Psoas muscle (tissue), 8 donors: ENCODE measurements around the gene KNDC1. TPM values are rescaled to one million over a fixed set of nuclear protein-coding genes. Genes with fewer than 3 reads are reported as not detected.

Experiments used
- ATAC-seq, 4 donors: fragments of 200-7000 bp; cut with Tn5 transposase; one replicate each; pipeline ENCODE4 v1.9.1; 2020; ENCODE audit warnings: moderate library complexity in 3 of 4, mild to moderate bottlenecking in 2 of 4
- DNase-seq, 2 donors: peaks; one replicate each; pipeline ENCODE4 v3.0.0-alpha.2; 2020
- H3K27ac ChIP-seq: fragments of 200-600 bp; one replicate; pipeline ENCODE4 v1.8.0; 2022
- H3K27me3 ChIP-seq, 3 donors: fragments of 200-600 bp in 1 of 3; one replicate each; pipeline versions ENCODE4 v1.6.1 to v1.8.0; 2013 to 2022; ENCODE audit warnings: low read length in 2 of 3, mild to moderate bottlenecking in 2 of 3, moderate library complexity in 1 of 3; ENCODE audit not compliant: insufficient read depth in 3 of 3
- H3K36me3 ChIP-seq, 2 donors: fragments of 200-600 bp in 1 of 2; one replicate each; pipeline versions ENCODE4 v1.6.1 to v1.8.0; 2013 to 2022; ENCODE audit warnings: low read depth in 1 of 2, mild to moderate bottlenecking in 1 of 2, moderate library complexity in 1 of 2; ENCODE audit not compliant: insufficient read depth in 1 of 2
- H3K4me1 ChIP-seq: fragments of 200-600 bp; one replicate; pipeline ENCODE4 v1.8.0; 2022
- H3K4me3 ChIP-seq: fragments of 200-600 bp; one replicate; pipeline ENCODE4 v1.8.0; 2022; ENCODE audit warnings: mild to moderate bottlenecking
- H3K9me3 ChIP-seq: fragments of 200-600 bp; one replicate; pipeline ENCODE4 v1.8.0; 2022
- WGBS, 3 donors: extraction: QIAGEN DNeasy Blood & Tissue Kit; methylation state at CpG; one replicate each; pipeline versions ENCODE4 v1.1.6 to v1.1.7; 2013; 5-methylcytosine and 5-hydroxymethylcytosine counted together
- intact Hi-C, 2 donors: fragments of 100-400 bp; cut with DNase I; formaldehyde crosslinking; loops; one replicate each; pipeline versions ENCODE4 v1.11.0 to v1.14.2; 2022
- polyA plus RNA-seq, 3 donors: library from polyadenylated mRNA; stranded (reverse); fragments of 200-250 nt; gene quantifications; one replicate each; pipeline ENCODE4 v1.2.3, GENCODE V29; 2013
- total RNA-seq, 4 donors: library from RNA; stranded (reverse); fragmentation: NEBNext Ultra II Directional in 2 of 4; extraction: Animal tissue kit (Norgen Biotek cat#: 25700) in 2 of 4; gene quantifications; one replicate each; pipeline versions ENCODE4 v1.2.1 to v1.2.4, GENCODE V29; 2021 to 2023
- TF ChIP-seq, protein P1 (sequence below): fragments of 200-600 bp; IDR thresholded peaks from one replicate; pipeline ENCODE4 v1.8.0; 2022; ENCODE audit warnings: antibody characterized with exemption
- donor health status: healthy with polysubstance abuse.
- donor health status: DM: no; HTN: no; CAD: no; lungs with moderate emphysema.
- donor health status: Bipolar disorder and iron deficiency.
- donor health status: healthy.
- donor health status: DM: yes; HTN: yes; CAD: no.
- donor health status: DM: no; HTN: no; CAD: no.
- donor health status: DM: no; HTN: no; CAD: no.
- donor health status: DM: yes; HTN: yes; CAD: no.

KNDC1 gene
- total and polyA plus RNA-seq, 7 donors: under 0.01 to 0.10 (median 0.01) TPM; not detected in 4

DNA sequence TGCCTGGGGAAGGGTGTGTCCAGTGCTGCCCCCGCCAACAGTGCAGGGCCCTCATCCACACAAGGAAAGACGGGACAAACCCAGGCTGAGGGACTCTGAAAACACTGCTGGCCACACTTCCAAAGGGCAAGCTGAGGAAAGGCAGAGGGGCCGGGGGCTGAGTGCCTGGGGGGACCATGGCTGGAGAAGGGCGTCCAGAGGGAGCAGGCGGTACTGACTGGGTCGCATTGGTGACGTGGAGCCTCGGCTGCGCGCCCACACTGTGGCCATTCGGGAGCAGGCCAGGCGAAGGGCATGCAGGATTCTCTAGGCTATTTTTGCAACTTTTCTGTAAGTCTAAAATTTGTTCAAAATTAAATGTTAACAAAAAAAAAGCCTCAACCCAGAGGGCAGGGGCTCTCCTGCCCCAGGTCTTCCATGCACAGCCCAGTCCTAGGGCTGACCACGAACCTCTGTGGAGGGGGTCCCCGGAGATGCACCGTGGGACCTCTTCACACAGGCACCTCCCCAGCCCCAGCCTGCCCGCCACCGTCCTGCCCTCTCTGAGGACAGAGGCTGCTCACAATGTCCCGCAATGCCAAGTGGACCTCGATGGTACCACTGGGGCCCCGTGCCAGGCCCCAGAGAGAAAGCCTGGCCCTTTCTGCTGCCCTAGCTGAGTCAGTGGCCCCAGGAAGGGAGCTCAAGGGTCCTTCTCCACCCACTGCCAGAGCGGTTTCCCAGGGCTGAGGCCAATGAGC is 106.2 kb downstream of the KNDC1 start:
- WGBS, 3 donors: 83 to 86% (median 85%) methylated on average over 21 of the region's 21 CpGs
- no peak overlapping the region for H3K4me3 ChIP-seq
- H3K27me3 ChIP-seq: no peaks in the 10 kb centered on the region

DNA sequence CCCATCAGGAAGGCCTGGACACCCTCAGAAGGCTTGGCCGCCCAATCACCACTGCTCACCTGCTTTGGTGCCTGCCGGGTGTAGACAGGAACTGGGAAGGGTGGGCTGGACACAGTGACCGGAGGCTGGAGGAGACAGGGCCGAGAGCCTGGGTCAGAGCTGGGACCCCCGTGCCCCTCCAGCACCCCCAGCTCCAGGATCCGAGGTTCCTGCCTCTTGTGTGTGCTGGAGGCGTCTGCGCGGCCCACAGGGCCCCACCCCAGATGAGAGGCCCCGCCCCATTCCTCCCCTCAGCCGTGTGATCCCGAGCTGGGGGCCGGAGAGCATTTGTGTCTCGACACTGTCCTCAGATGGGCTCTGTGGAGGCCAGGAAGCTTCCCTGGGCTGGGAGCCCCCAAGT is 107.3 kb downstream of the KNDC1 start:
- ATAC-seq (no peak), DNase-seq (no peak)
- Histone ChIP-seq H3K4me3 (no peak overlapping the region), H3K27ac (no peak overlapping the region), H3K27me3 (no peaks in the 10 kb centered on the region), H3K36me3 (no peaks in the 10 kb centered on the region), H3K4me1 (peaks cover 3% of the 10 kb centered on the region), H3K9me3 (no peaks in the 10 kb centered on the region)
- TF ChIP-seq, protein P1, sequence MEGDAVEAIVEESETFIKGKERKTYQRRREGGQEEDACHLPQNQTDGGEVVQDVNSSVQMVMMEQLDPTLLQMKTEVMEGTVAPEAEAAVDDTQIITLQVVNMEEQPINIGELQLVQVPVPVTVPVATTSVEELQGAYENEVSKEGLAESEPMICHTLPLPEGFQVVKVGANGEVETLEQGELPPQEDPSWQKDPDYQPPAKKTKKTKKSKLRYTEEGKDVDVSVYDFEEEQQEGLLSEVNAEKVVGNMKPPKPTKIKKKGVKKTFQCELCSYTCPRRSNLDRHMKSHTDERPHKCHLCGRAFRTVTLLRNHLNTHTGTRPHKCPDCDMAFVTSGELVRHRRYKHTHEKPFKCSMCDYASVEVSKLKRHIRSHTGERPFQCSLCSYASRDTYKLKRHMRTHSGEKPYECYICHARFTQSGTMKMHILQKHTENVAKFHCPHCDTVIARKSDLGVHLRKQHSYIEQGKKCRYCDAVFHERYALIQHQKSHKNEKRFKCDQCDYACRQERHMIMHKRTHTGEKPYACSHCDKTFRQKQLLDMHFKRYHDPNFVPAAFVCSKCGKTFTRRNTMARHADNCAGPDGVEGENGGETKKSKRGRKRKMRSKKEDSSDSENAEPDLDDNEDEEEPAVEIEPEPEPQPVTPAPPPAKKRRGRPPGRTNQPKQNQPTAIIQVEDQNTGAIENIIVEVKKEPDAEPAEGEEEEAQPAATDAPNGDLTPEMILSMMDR: no peak
- intact Hi-C loops: no loop called here
- WGBS, 3 donors: 72 to 87% (median 77%) methylated on average over 6 to 14 of the region's 14 CpGs

More for the DNA sequence above, 106.2 kb downstream of the KNDC1 start:
- DNase-seq (no peak), ATAC-seq (no peak)
- Histone ChIP-seq H3K27ac (no peak overlapping the region), H3K4me1 (peaks cover 6% of the 10 kb centered on the region), H3K36me3 (no peaks in the 10 kb centered on the region), H3K9me3 (no peaks in the 10 kb centered on the region)
- TF ChIP-seq, protein P1: no peak
- intact Hi-C loops: no loop called here

DNA sequence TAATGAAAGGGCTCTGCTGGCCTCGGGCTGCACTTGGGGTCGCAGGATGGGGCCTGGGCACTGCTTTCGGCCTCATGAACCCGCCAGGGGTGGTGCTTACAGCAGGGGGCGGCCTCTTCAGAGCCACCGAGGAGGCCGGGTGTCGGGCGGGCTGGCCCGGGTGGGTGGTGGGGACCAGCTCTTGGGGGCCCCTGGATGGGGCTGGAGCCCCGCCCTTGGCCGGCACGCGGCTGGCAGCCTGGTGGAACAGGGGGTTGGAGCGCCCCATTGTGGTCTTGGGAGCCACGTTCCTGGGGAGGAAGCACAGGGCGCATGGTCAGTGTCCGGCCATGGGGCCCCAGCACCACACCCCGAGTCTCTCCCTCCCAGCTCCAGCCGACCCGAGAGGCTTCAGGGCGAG is 107.8 kb downstream of the KNDC1 start:
- no peak for DNase-seq
- Histone ChIP-seq H3K27ac (no peak overlapping the region), H3K9me3 (no peaks in the 10 kb centered on the region), H3K4me3 (no peak overlapping the region), H3K4me1 (no peaks in the 10 kb centered on the region), H3K36me3 (no peaks in the 10 kb centered on the region), H3K27me3 (no peaks in the 10 kb centered on the region)
- intact Hi-C loops: no loop called here
- WGBS, 3 donors: 84 to 87% (median 86%) methylated on average over 21 to 22 of the region's 22 CpGs
- no peak for ATAC-seq
- TF ChIP-seq, protein P1: no peak

DNA sequence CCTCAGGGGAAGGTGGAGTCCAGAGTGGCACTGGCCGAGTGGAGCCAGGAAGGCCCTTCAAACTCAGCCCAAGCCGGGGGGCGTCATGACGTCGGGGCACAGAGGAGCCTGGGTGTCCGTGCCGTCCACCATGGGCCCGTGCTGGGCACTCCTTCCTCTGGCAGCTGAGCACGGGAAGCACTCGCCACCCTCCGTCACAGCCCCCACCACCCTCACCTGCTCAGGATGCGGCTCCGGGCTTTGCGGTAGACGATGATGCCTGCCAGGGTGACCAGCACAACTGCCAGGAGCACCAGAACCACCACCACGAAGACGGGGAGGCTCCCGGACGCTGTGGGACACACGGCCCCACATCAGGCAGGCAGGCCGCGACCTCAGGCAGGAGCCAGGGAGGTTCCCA is 108.5 kb downstream of the KNDC1 start:
- TF ChIP-seq, protein P1: no peak
- no peak overlapping the region for H3K4me3 ChIP-seq
- no peak for DNase-seq
- intact Hi-C loops: no loop called here
- WGBS, 3 donors: 88 to 94% (median 91%) methylated on average over 18 to 22 of the region's 22 CpGs
- no peaks in the 10 kb centered on the region for H3K27me3 ChIP-seq
- no peaks in the 10 kb centered on the region for H3K36me3 ChIP-seq
- H3K27ac ChIP-seq: no peak overlapping the region
- ATAC-seq: no peak
- no peaks in the 10 kb centered on the region for H3K9me3 ChIP-seq
- H3K4me1 ChIP-seq: no peaks in the 10 kb centered on the region

DNA sequence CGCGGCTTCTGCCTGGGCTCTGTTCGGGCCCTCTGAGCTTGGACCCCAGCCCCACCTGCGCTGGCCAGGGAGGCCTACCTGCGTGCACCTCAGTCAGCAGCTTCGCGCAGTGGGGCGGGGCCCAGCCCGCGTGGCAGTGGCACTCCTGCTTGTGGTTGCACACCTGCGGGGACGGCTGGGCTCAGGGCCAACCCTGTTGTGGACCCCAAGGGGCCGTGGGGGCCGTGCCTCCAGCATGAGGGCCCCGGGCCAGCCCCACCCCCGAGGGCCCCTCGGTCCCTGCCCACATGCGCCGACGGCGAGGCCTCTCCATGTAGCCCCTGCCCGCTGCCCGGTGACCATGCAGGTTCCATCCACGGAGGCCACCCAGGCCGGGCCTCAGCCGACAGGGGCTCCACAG is 109.3 kb downstream of the KNDC1 start:
- no peak overlapping the region for H3K27ac ChIP-seq
- ATAC-seq (no peak), DNase-seq (no peak)
- H3K27me3 ChIP-seq: no peaks in the 10 kb centered on the region
- intact Hi-C loops: no loop called here
- no peaks in the 10 kb centered on the region for H3K4me1 ChIP-seq
- no peak overlapping the region for H3K4me3 ChIP-seq
- WGBS, 3 donors: 87 to 88% (median 88%) methylated on average over 24 to 26 of the region's 26 CpGs
- no peaks in the 10 kb centered on the region for H3K9me3 ChIP-seq
- H3K36me3 ChIP-seq: no peaks in the 10 kb centered on the region
- TF ChIP-seq, protein P1: no peak
